H1 (cell line): Measurements from ENCODE around the gene TRNAU1AP. TPM values are rescaled to one million over a fixed set of nuclear protein-coding genes. Genes with fewer than 3 reads are reported as not detected.
"Not testable (repeated sequence)": the region's sequence is repeated elsewhere in the genome, so short reads cannot be mapped to it uniquely, and the experiment has no call there.

Source experiments
- CTCF ChIA-PET: fragments of 300-600 bp; sonication (Branson Sonifier 250); formaldehyde crosslinking; loops from one replicate; lab custom pipeline; 2021; ENCODE audit not compliant: partially characterized antibody; lab: Charles Lee
- POLR2A ChIA-PET: fragments of 300-600 bp; sonication (Branson Sonifier 250); formaldehyde crosslinking; loops from one replicate; lab custom pipeline; 2021; ENCODE audit warnings: inconsistent platforms; ENCODE audit not compliant: partially characterized antibody; lab: Charles Lee
- DNase-seq, 2 experiments: peaks; one replicate each; pipeline versions ENCODE4 v3.0.0 to v3.0.0-alpha.2; 2010 to 2022; ENCODE audit warnings: low spot score in 2 of 2, low read depth in 1 of 2, mixed read lengths in 1 of 2
- FAIRE-seq: peaks from 2 replicates; lab custom pipeline; 2011; peaks lifted over from hg19 to GRCh38; lab: Jason Lieb, UNC
- H2AFZ ChIP-seq: 2 replicates; pipeline ENCODE4 v1.8.1; 2012; ENCODE audit warnings: low read length, inconsistent platforms
- H2AK5ac ChIP-seq: 2 replicates; pipeline ENCODE4 v1.6.1; 2013; ENCODE audit warnings: low read depth, low read length
- H2BK120ac ChIP-seq: replicated peaks from 2 replicates; pipeline ENCODE3; 2013; ENCODE audit warnings: low read depth, low read length, inconsistent platforms
- H2BK12ac ChIP-seq: 2 replicates; pipeline ENCODE4 v1.6.1; 2013; ENCODE audit warnings: low read depth, low read length
- H2BK15ac ChIP-seq: 2 replicates; pipeline ENCODE4 v1.6.1; 2013; ENCODE audit warnings: low read length
- H2BK20ac ChIP-seq: 2 replicates; pipeline ENCODE4 v1.6.1; 2013; ENCODE audit warnings: low read length
- H2BK5ac ChIP-seq: 2 replicates; pipeline ENCODE4 v1.6.1; 2013; ENCODE audit warnings: low read depth, low read length
- H3K14ac ChIP-seq: 2 replicates; pipeline ENCODE4 v1.6.1; 2013; ENCODE audit warnings: inconsistent platforms; ENCODE audit not compliant: insufficient read length
- H3K18ac ChIP-seq: 2 replicates; pipeline ENCODE4 v1.6.1; 2013; ENCODE audit warnings: low read length; ENCODE audit errors: extremely low read depth
- H3K23ac ChIP-seq: 2 replicates; pipeline ENCODE4 v1.6.1; 2013; ENCODE audit warnings: inconsistent platforms; ENCODE audit not compliant: insufficient read length
- H3K23me2 ChIP-seq: 2 replicates; pipeline ENCODE4 v1.6.1; 2013; ENCODE audit warnings: low read depth, low read length
- H3K27ac ChIP-seq: 2 replicates; pipeline ENCODE4 v1.6.1; 2011; ENCODE audit warnings: low read depth, low read length, inconsistent platforms
- H3K27me3 ChIP-seq, 4 experiments: replicated peaks in 1 of 4; 1 replicate in 1 of 4; 2 replicates in 3 of 4; pipeline versions ENCODE4 v1.6.1 to v1.8.1; 2011 to 2013; ENCODE audit warnings: low read length in 3 of 4, mild to moderate bottlenecking in 3 of 4, inconsistent platforms in 2 of 4, mixed read lengths in 2 of 4, moderate library complexity in 1 of 4; ENCODE audit not compliant: control insufficient read depth in 3 of 4, insufficient read depth in 3 of 4; ENCODE audit errors: extremely low read depth in 1 of 4
- H3K36me3 ChIP-seq, 4 experiments: 2 replicates each; pipeline versions ENCODE4 v1.6.1 to v1.8.1; 2011 to 2013; ENCODE audit warnings: mild to moderate bottlenecking in 4 of 4, low read length in 3 of 4, moderate library complexity in 2 of 4, control low read depth in 1 of 4, inconsistent platforms in 1 of 4; ENCODE audit not compliant: insufficient read depth in 4 of 4, control insufficient read depth in 2 of 4
- H3K4ac ChIP-seq: replicated peaks from 2 replicates; pipeline ENCODE3; 2013; ENCODE audit warnings: low read length, low read depth, mixed read lengths, inconsistent platforms; ENCODE audit not compliant: insufficient read length
- H3K4me1 ChIP-seq, 4 experiments: replicated peaks in 1 of 4; 1 replicate in 1 of 4; 2 replicates in 3 of 4; pipeline versions ENCODE4 v1.6.1 to v1.8.1; 2011 to 2013; ENCODE audit warnings: low read length in 3 of 4, inconsistent platforms in 2 of 4, mixed read lengths in 1 of 4; ENCODE audit not compliant: insufficient read depth in 4 of 4, control insufficient read depth in 3 of 4
- H3K4me2 ChIP-seq, 2 experiments: 2 replicates each; pipeline versions ENCODE4 v1.6.1 to v1.8.1; 2011 to 2013; ENCODE audit warnings: low read depth in 2 of 2, low read length in 2 of 2, control low read depth in 1 of 2, inconsistent platforms in 1 of 2, mild to moderate bottlenecking in 1 of 2; ENCODE audit not compliant: insufficient read depth in 1 of 2
- H3K4me3 ChIP-seq, 4 experiments: fragments of 200-600, 300-600 bp in 1 of 4; sonication (generic), shearing (Covaris generic), sonication (Bioruptor Twin) in 1 of 4; 2 replicates each; pipeline versions ENCODE4 v1.5.1 to v1.8.1; 2011 to 2016; ENCODE audit warnings: low read length in 4 of 4, low read depth in 3 of 4, control low read depth in 2 of 4, inconsistent platforms in 2 of 4, mild to moderate bottlenecking in 2 of 4, mixed read lengths in 1 of 4, moderate library complexity in 1 of 4; ENCODE audit not compliant: insufficient read depth in 2 of 4; ENCODE audit errors: extremely low read depth in 1 of 4
- H3K56ac ChIP-seq: replicated peaks from 2 replicates; pipeline ENCODE3; 2013; ENCODE audit warnings: low read depth, mild to moderate bottlenecking, mixed read lengths, low read length, inconsistent platforms; ENCODE audit not compliant: insufficient read length
- H3K79me1 ChIP-seq: 2 replicates; pipeline ENCODE4 v1.6.1; 2013; ENCODE audit warnings: low read depth, low read length, control low read depth
- H3K79me2 ChIP-seq, 2 experiments: 2 replicates each; pipeline versions ENCODE4 v1.6.1 to v1.8.1; 2012 to 2013; ENCODE audit warnings: low read length in 2 of 2, mild to moderate bottlenecking in 2 of 2, inconsistent platforms in 1 of 2; ENCODE audit not compliant: insufficient read depth in 2 of 2, control insufficient read depth in 1 of 2
- H3K9ac ChIP-seq, 4 experiments: replicated peaks in 1 of 4; 1 replicate in 1 of 4; 2 replicates in 3 of 4; pipeline versions ENCODE4 v1.6.1 to v1.8.1; 2011 to 2013; ENCODE audit warnings: low read depth in 3 of 4, low read length in 3 of 4, control low read depth in 2 of 4, mild to moderate bottlenecking in 2 of 4, moderate library complexity in 2 of 4, inconsistent platforms in 1 of 4; ENCODE audit errors: extremely low read depth in 1 of 4
- H3K9me3 ChIP-seq, 2 experiments: 2 replicates each; pipeline versions ENCODE4 v1.6.1 to v1.8.1; 2012 to 2013; ENCODE audit warnings: mild to moderate bottlenecking in 2 of 2, moderate library complexity in 2 of 2, control low read depth in 1 of 2, inconsistent platforms in 1 of 2, low read depth in 1 of 2, low read length in 1 of 2, mixed read lengths in 1 of 2; ENCODE audit not compliant: insufficient read depth in 2 of 2
- H4K20me1 ChIP-seq, 2 experiments: replicated peaks in 1 of 2; 2 replicates each; pipeline versions ENCODE3 to v1.8.1; 2011 to 2013; ENCODE audit warnings: inconsistent platforms in 2 of 2, low read length in 2 of 2, mild to moderate bottlenecking in 1 of 2; ENCODE audit not compliant: insufficient read depth in 2 of 2, control insufficient read depth in 1 of 2
- H4K5ac ChIP-seq: 2 replicates; pipeline ENCODE4 v1.6.1; 2013; ENCODE audit warnings: low read length, low read depth, mixed read lengths, inconsistent platforms; ENCODE audit not compliant: insufficient read length
- H4K8ac ChIP-seq: 2 replicates; pipeline ENCODE4 v1.8.0; 2013; ENCODE audit warnings: mild to moderate bottlenecking, moderate library complexity, low read length, inconsistent platforms; ENCODE audit not compliant: insufficient read depth; ENCODE audit errors: extremely low read depth
- H4K91ac ChIP-seq: replicated peaks from 2 replicates; pipeline ENCODE3; 2013; ENCODE audit warnings: low read length, mixed read lengths, inconsistent platforms; ENCODE audit not compliant: insufficient read length
- WGBS, 2 experiments: shearing (Covaris generic) in 1 of 2; methylation state at CpG; one replicate each; pipeline versions ENCODE4 v1.1.6 to v1.1.7; 2013 to 2015; ENCODE audit warnings: low lambda C conversion rate in 2 of 2, mixed read lengths in 2 of 2, inconsistent platforms in 1 of 2, low coverage in 1 of 2, missing lambda C conversion rate in 1 of 2; ENCODE audit not compliant: insufficient replicate concordance in 2 of 2, insufficient coverage in 1 of 2, insufficient read length in 1 of 2; ENCODE audit errors: extremely low coverage in 1 of 2, missing lambda C conversion rate in 1 of 2; 5-methylcytosine and 5-hydroxymethylcytosine counted together
- polyA plus RNA-seq, 7 experiments: library from polyadenylated mRNA; depleted of rRNA in 3 of 7; stranded (reverse) in 5 of 7; unstranded in 2 of 7; fragments of >200 nt in 5 of 7; fragments of 200-250 nt in 2 of 7; gene quantifications; 1 replicate in 5 of 7; 2 replicates in 1 of 7; 4 replicates in 1 of 7; pipeline versions ENCODE4 v1.2.1 to v1.2.3, GENCODE V29; 2011 to 2013; ENCODE audit warnings: missing spikeins in 2 of 7, mixed read lengths in 2 of 7
- total RNA-seq: library from RNA; stranded (reverse); fragmentation: NEBNext Ultra II Directional; extraction: Animal tissue kit (Norgen Biotek cat#: 25700); gene quantifications from 2 replicates; pipeline ENCODE4 v1.2.1, GENCODE V29; 2021

Gene TRNAU1AP
- total and polyA plus RNA-seq, 2 of the 8 experiments (the other 6 are each of a cell fraction or from before 2014, with no cell fraction given) = 35.2 to 37.1 TPM

GRCh38 chr1:28525002-28525642, 27.8 kb upstream of the TRNAU1AP start:
- ChIA-PET CTCF (interaction anchor here (1.0 to 2.3 kb wide), 4 partner anchors 9 to 115 kb away, joined by 3 to 6 read pairs (median 4); no protein-coding TSS in a partner anchor), POLR2A (interaction anchor here (0.6 to 31.3 kb wide), 12 partner anchors 9 to 80 kb away, joined by 3 to 660 read pairs (median 4); partner anchors contain the start of gene RCC1)
- H2BK20ac ChIP-seq, H3K9ac ChIP-seq, H4K20me1 ChIP-seq, H2AFZ ChIP-seq, H3K9me3 ChIP-seq, DNase-seq, H3K4me2 ChIP-seq, H2BK5ac ChIP-seq, H3K27me3 ChIP-seq, H3K4ac ChIP-seq, H3K14ac ChIP-seq, H4K91ac ChIP-seq, H2AK5ac ChIP-seq, H3K18ac ChIP-seq, FAIRE-seq, H3K4me3 ChIP-seq, H3K23ac ChIP-seq, H2BK12ac ChIP-seq, H4K8ac ChIP-seq, H2BK120ac ChIP-seq, H3K56ac ChIP-seq, H3K27ac ChIP-seq, H3K23me2 ChIP-seq, H4K5ac ChIP-seq, H2BK15ac ChIP-seq: not testable (repeated sequence)
- Histone ChIP-seq H3K79me1 (peaks cover 14% of the 10 kb centered on the region), H3K4me1 (peaks cover 0 to 11% (median 6%) of the 10 kb centered on the region in 4 experiments; a peak in 6 of 7 replicates), H3K79me2 (peaks cover 10 to 67% of the 10 kb centered on the region in 2 experiments; a peak in 3 of 4 replicates), H3K36me3 (peaks cover 2 to 20% (median 9%) of the 10 kb centered on the region in 4 experiments; a peak in 5 of 8 replicates)
- 95% methylated on average over 10 of the region's 10 CpGs; no CpG with 5 or more reads in 1 of the 2 experiments for WGBS, 2 experiments
